A549 (cell line): Measurements from ENCODE around the gene ZNF219. TPM values are rescaled to one million over a fixed set of nuclear protein-coding genes. Genes with fewer than 3 reads are reported as not detected.

Experiments used
- ATAC-seq, 2 experiments: fragments of 200-7000 bp in 1 of 2; fragments of >200 bp in 1 of 2; cut with Nextera tagmentation in 1 of 2; cut with Tn5 transposase in 1 of 2; 3 replicates each; pipeline versions ENCODE4 v1.8.0 to v1.9.1; 2018 to 2020; ENCODE audit warnings: mild to moderate bottlenecking in 1 of 2, moderate library complexity in 1 of 2
- CTCF ChIA-PET: fragments of 300-600 bp; sonication (Branson Sonifier 250); formaldehyde crosslinking; extraction: SDS; loops from one replicate; lab custom pipeline; 2021; ENCODE audit warnings: antibody characterized with exemption, inconsistent platforms; lab: Yijun Ruan, JAX
- POLR2A ChIA-PET: fragments of 350-600 bp; formaldehyde crosslinking; extraction: SDS; loops from one replicate; lab custom pipeline; 2021; ENCODE audit warnings: antibody characterized with exemption, inconsistent platforms; lab: Yijun Ruan, JAX
- DNase-seq, 2 experiments: peaks; one replicate each; pipeline versions ENCODE4 v3.0.0 to v3.0.0-alpha.2; 2011 to 2016; ENCODE audit warnings: low read depth in 1 of 2, low spot score in 1 of 2
- FAIRE-seq: peaks from 2 replicates; lab custom pipeline; 2011; peaks lifted over from hg19 to GRCh38; lab: Jason Lieb, UNC
- H3K27ac ChIP-seq, 2 experiments: fragments of >200 bp; sonication (Bioruptor Twin); formaldehyde crosslinking; 3 replicates each; pipeline ENCODE4 v1.5.1; 2016 to 2017
- H3K4me1 ChIP-seq: fragments of >200 bp; sonication (Bioruptor Twin); formaldehyde crosslinking; 3 replicates; pipeline ENCODE4 v1.6.1; 2016
- H3K4me2 ChIP-seq: fragments of >200 bp; sonication (Bioruptor Twin); formaldehyde crosslinking; 3 replicates; pipeline ENCODE4 v1.6.1; 2016
- H3K4me3 ChIP-seq: fragments of >200 bp; sonication (Bioruptor Twin); formaldehyde crosslinking; 3 replicates; pipeline ENCODE4 v1.5.1; 2016
- H3K9me3 ChIP-seq: fragments of >200 bp; sonication (Bioruptor Twin); formaldehyde crosslinking; 3 replicates; pipeline ENCODE4 v1.6.1; 2016
- BHLHE40 ChIP-seq: IDR thresholded peaks from 2 replicates; pipeline ENCODE4 v1.6.1; 2012; ENCODE audit warnings: low read depth, low read length, inconsistent platforms
- CBX2 ChIP-seq: fragments of 200-600 bp; sonication (generic); IDR thresholded peaks from 2 replicates; pipeline ENCODE4 v1.6.1; 2016; ENCODE audit warnings: low read depth, mild to moderate bottlenecking, borderline replicate concordance
- CEBPB ChIP-seq, 2 experiments: fragments of >200 bp in 1 of 2; sonication (Bioruptor Twin) in 1 of 2; formaldehyde crosslinking in 1 of 2; IDR thresholded peaks; 2 replicates each; pipeline ENCODE4 v1.6.1; 2012 to 2016
- CHD2 ChIP-seq: fragments of 150-350 bp; IDR thresholded peaks from 2 replicates; pipeline ENCODE4 v1.6.1; 2014; ENCODE audit warnings: low read length; ENCODE audit not compliant: partially characterized antibody
- CTCF ChIP-seq: fragments of >200 bp; sonication (Bioruptor Twin); formaldehyde crosslinking; IDR thresholded peaks from 3 replicates; pipeline ENCODE4 v1.5.1; 2016
- EHF ChIP-seq: fragments of 250-450 bp; sonication (Bioruptor Pico); IDR thresholded peaks from 2 replicates; pipeline ENCODE4 v1.5.0; 2020; ENCODE audit warnings: mild to moderate bottlenecking
- ELK1 ChIP-seq: fragments of 150-350 bp; IDR thresholded peaks from 2 replicates; pipeline ENCODE4 v1.6.1; 2014; ENCODE audit warnings: low read depth, mild to moderate bottlenecking, low read length
- FOSB ChIP-seq: fragments of 250-450 bp; sonication (Bioruptor Pico); IDR thresholded peaks from 2 replicates; pipeline ENCODE4 v1.5.0; 2020; ENCODE audit warnings: mild to moderate bottlenecking, moderate library complexity
- HDAC2 ChIP-seq: fragments of 200-600 bp; sonication (generic); IDR thresholded peaks from 2 replicates; pipeline ENCODE4 v1.6.1; 2016
- HEYL ChIP-seq: fragments of 250-450 bp; sonication (Bioruptor Pico); IDR thresholded peaks from 2 replicates; pipeline ENCODE4 v1.8.0; 2021; ENCODE audit warnings: mild to moderate bottlenecking, moderate library complexity
- HMGXB4 ChIP-seq: fragments of 250-450 bp; sonication (Bioruptor Pico); IDR thresholded peaks from 2 replicates; pipeline ENCODE4 v1.5.0; 2021; ENCODE audit warnings: mild to moderate bottlenecking, moderate library complexity, borderline replicate concordance
- HOXB5 ChIP-seq: fragments of 250-450 bp; sonication (Bioruptor Pico); IDR thresholded peaks from 2 replicates; pipeline ENCODE4 v1.5.0; 2020; ENCODE audit warnings: mild to moderate bottlenecking, moderate library complexity
- KDM1A ChIP-seq: fragments of 200-600 bp; sonication (generic); IDR thresholded peaks from 2 replicates; pipeline ENCODE4 v1.6.1; 2016; ENCODE audit warnings: low read depth, mild to moderate bottlenecking
- MAX ChIP-seq: IDR thresholded peaks from 2 replicates; pipeline ENCODE4 v1.6.1; 2012
- NPAS2 ChIP-seq: fragments of 250-450 bp; sonication (Bioruptor Pico); IDR thresholded peaks from 2 replicates; pipeline ENCODE4 v1.8.0; 2022; ENCODE audit warnings: mild to moderate bottlenecking, moderate library complexity, borderline replicate concordance
- RAD21 ChIP-seq, 2 experiments: fragments of >200 bp in 1 of 2; sonication (Bioruptor Twin) in 1 of 2; formaldehyde crosslinking in 1 of 2; IDR thresholded peaks in 1 of 2; conservative IDR thresholded peaks in 1 of 2; 2 replicates in 1 of 2; 3 replicates in 1 of 2; pipeline ENCODE4 v1.6.1; 2012 to 2018; ENCODE audit warnings: inconsistent platforms in 1 of 2
- RCOR1 ChIP-seq: fragments of 150-350 bp; IDR thresholded peaks from 2 replicates; pipeline ENCODE4 v1.6.1; 2014; ENCODE audit warnings: antibody characterized with exemption, low read length, low read depth
- RNF2 ChIP-seq: fragments of 200-600 bp; sonication (generic); IDR thresholded peaks from 2 replicates; pipeline ENCODE4 v1.6.1; 2016; ENCODE audit warnings: low read depth, mild to moderate bottlenecking, antibody characterized with exemption, moderate library complexity, borderline replicate concordance
- TP53 ChIP-seq: fragments of 250-450 bp; sonication (Bioruptor Pico); IDR thresholded peaks from 2 replicates; pipeline ENCODE4 v1.5.0; 2021; ENCODE audit warnings: mild to moderate bottlenecking, moderate library complexity
- ZSCAN20 ChIP-seq: fragments of 250-450 bp; sonication (Bioruptor Pico); IDR thresholded peaks from 2 replicates; pipeline ENCODE4 v1.8.0; 2022; ENCODE audit warnings: mild to moderate bottlenecking, moderate library complexity
- WGBS: methylation state at CpG from one replicate; pipeline ENCODE4 v1.1.6; 2017; ENCODE audit errors: missing lambda C conversion rate; 5-methylcytosine and 5-hydroxymethylcytosine counted together
- polyA plus RNA-seq, 4 experiments: library from polyadenylated mRNA; depleted of rRNA in 3 of 4; stranded (reverse); fragments of >200 nt; fragmentation: RNase III in 1 of 4; extraction: RNeasy Plus Mini Kit Qiagen cat#74134 plus additional on column Dnase treatment in 1 of 4; gene quantifications; 2 replicates in 3 of 4; 3 replicates in 1 of 4; pipeline ENCODE4 v1.2.3, GENCODE V29; 2011 to 2017

Gene ZNF219
- polyA plus RNA-seq, 2 of the 4 experiments (the other 2 are of a cell fraction) = 17.3 to 31.0 TPM

GRCh38 chr14:21055432-21056117, 42.9 kb downstream of the ZNF219 start (continued):
- no peak for TF ChIP-seq HMGXB4 (CRISPR knock-in tag)
- TF ChIP-seq CBX2 = no peak
- no peak for TF ChIP-seq EHF (CRISPR knock-in tag)

- FAIRE-seq = no peak
- CTCF ChIA-PET = interaction anchor here (4.8 kb wide), 1 partner anchor 38 kb away, joined by 26 read pairs; no protein-coding TSS in a partner anchor
Measured at GRCh38 chr14:21054768-21055145, 43.7 kb downstream of the ZNF219 start.

More at GRCh38 chr14:21054768-21055145, 43.7 kb downstream of the ZNF219 start:
- no peak for DNase-seq
- Histone ChIP-seq H3K9me3 (no peaks in the 10 kb centered on the region), H3K27ac (no peak overlapping the region), H3K4me1 (peaks cover 20% of the 10 kb centered on the region), H3K4me3 (no peak overlapping the region), H3K4me2 (peak overlapping the region; percentile 14; the same call in 1 of the 3 replicates)
- WGBS = 78% methylated on average over 4 of the region's 4 CpGs
- no peak for TF ChIP-seq HEYL (CRISPR knock-in tag)
- no peak for TF ChIP-seq CTCF
- no peak for TF ChIP-seq MAX
- no peak for TF ChIP-seq EHF (CRISPR knock-in tag)
- TF ChIP-seq CBX2 = no peak
- TF ChIP-seq FOSB (CRISPR knock-in tag) = no peak
- TF ChIP-seq NPAS2 (CRISPR knock-in tag) = no peak
- no peak for TF ChIP-seq RNF2
- no peak for TF ChIP-seq CEBPB (IDR thresholded peaks at IDR 0.05)
- TF ChIP-seq HDAC2 = no peak
- TF ChIP-seq HOXB5 = no peak
- no peak for TF ChIP-seq TP53
- TF ChIP-seq KDM1A = no peak
- no peak for TF ChIP-seq ELK1
- TF ChIP-seq ZSCAN20 (CRISPR knock-in tag) = no peak
- TF ChIP-seq RAD21 (conservative IDR thresholded peaks at IDR 0.05 in 1 of 2, IDR thresholded peaks at IDR 0.05 in 1 of 2) = no peak
- TF ChIP-seq CHD2 = no peak
- TF ChIP-seq BHLHE40 = no peak
- no peak for TF ChIP-seq RCOR1
- ATAC-seq = no peak; a peak in 1 of 6 replicates
- POLR2A ChIA-PET = no interaction called here
